Esophagus muscularis mucosa (tissue), 4 donors: Measurements from ENCODE around the gene KRTAP12-3.

Experiments used
- EP300 ChIP-seq: sonication (generic); formaldehyde crosslinking; IDR thresholded peaks from one replicate; pipeline ENCODE4 v1.6.1; 2017; ENCODE audit warnings: antibody characterized with exemption
- POLR2A ChIP-seq: fragments of 450-650 bp; IDR thresholded peaks from one replicate; pipeline ENCODE4 v1.6.1; 2017; ENCODE audit warnings: antibody characterized with exemption, moderate library complexity, mild to moderate bottlenecking, low read depth
- TF ChIP-seq, protein P1 (sequence below), 3 experiments: fragments of 200-600 bp in 2 of 3; fragments of 450-650 bp in 1 of 3; sonication (generic) in 2 of 3; IDR thresholded peaks; one replicate each; pipeline ENCODE4 v1.5.1; 2017 to 2019; ENCODE audit warnings: antibody characterized with exemption in 3 of 3, mild to moderate bottlenecking in 2 of 3, moderate library complexity in 1 of 3

DNA sequence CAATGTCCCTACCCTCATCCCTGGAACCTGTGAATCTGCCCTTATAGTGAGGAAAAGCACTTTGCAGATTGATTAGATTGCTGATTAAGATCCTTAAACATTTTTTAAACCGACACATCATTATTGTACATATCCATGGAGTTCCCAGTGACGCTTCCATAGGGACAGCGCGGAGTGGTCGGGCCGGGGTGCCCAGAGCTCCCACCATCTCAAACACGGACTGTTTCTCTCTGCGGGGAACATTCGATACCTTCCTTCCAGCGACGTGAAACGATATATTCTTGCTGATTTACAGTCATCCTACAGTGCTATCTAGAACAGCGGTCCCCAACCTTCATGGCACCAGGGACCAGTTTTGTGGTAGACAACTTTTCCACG, 43.3 kb downstream of the KRTAP12-3 start:
- TF ChIP-seq, protein P1, sequence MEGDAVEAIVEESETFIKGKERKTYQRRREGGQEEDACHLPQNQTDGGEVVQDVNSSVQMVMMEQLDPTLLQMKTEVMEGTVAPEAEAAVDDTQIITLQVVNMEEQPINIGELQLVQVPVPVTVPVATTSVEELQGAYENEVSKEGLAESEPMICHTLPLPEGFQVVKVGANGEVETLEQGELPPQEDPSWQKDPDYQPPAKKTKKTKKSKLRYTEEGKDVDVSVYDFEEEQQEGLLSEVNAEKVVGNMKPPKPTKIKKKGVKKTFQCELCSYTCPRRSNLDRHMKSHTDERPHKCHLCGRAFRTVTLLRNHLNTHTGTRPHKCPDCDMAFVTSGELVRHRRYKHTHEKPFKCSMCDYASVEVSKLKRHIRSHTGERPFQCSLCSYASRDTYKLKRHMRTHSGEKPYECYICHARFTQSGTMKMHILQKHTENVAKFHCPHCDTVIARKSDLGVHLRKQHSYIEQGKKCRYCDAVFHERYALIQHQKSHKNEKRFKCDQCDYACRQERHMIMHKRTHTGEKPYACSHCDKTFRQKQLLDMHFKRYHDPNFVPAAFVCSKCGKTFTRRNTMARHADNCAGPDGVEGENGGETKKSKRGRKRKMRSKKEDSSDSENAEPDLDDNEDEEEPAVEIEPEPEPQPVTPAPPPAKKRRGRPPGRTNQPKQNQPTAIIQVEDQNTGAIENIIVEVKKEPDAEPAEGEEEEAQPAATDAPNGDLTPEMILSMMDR (IDR thresholded peaks at IDR 0.05): no peak
- no peak for TF ChIP-seq POLR2A
- no peak for TF ChIP-seq EP300
